Measurements from ENCODE around the gene ADAMTS7.

The ADAMTS7 gene

DNA sequence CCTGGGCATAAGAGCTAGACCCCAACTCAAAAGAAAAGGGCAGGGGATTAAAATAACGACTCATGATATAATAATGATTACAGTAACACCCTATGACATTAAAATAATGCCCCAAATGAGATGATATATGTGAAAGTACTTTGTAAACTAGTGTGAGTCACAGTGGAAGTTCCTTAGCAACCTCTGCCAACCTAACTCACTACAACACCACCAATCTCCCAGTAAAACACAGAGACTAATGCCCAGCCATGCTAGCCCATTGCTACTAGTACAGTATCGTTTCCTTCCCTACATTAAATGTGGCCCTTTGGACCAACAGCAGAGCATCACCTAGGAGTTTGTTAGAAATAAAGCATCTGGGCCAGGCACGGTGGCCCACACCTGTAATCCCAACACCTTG lies 11.2 kb upstream of the ADAMTS7 start:
- no peaks in the 10 kb centered on the region for H3K36me3 ChIP-seq
- peaks cover 38% of the 10 kb centered on the region for H3K27me3 ChIP-seq
- TF ChIP-seq, protein P1, sequence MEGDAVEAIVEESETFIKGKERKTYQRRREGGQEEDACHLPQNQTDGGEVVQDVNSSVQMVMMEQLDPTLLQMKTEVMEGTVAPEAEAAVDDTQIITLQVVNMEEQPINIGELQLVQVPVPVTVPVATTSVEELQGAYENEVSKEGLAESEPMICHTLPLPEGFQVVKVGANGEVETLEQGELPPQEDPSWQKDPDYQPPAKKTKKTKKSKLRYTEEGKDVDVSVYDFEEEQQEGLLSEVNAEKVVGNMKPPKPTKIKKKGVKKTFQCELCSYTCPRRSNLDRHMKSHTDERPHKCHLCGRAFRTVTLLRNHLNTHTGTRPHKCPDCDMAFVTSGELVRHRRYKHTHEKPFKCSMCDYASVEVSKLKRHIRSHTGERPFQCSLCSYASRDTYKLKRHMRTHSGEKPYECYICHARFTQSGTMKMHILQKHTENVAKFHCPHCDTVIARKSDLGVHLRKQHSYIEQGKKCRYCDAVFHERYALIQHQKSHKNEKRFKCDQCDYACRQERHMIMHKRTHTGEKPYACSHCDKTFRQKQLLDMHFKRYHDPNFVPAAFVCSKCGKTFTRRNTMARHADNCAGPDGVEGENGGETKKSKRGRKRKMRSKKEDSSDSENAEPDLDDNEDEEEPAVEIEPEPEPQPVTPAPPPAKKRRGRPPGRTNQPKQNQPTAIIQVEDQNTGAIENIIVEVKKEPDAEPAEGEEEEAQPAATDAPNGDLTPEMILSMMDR (IDR thresholded peaks at IDR 0.05), result no peak
- H3K4me3 ChIP-seq (ENCODE audit: low read depth in 1 of 2, low read length in 1 of 2), result no peak overlapping the region
- no peak overlapping the region for H3K27ac ChIP-seq
- no peaks in the 10 kb centered on the region for H3K9me3 ChIP-seq
- H3K4me1 ChIP-seq (ENCODE audit: control insufficient read depth in 1 of 2, insufficient read depth in 1 of 2, low read depth in 1 of 2, low read length in 1 of 2), result no peaks in the 10 kb centered on the region

DNA sequence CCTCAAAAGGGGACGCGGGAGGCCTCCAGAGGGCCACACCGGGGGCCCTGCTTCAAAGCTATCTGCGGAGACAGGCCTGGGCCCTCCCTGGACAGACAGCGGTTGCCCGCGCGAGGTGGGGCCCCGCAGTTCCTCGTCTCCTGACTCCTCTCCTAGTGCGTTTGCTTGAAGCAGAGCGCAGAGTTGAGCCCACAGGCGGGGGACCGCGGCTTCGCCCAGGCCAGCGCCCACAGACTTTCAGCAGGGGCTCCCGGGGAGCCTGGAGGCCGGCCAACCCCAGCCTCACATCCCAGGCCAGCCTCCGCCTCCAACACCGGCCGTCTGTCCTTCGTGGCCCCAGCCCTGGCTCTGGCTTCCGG lies 540 bp upstream of the ADAMTS7 start:
- Histone ChIP-seq H3K4me3 (ENCODE audit: low read depth in 1 of 2, low read length in 1 of 2) (peak overlapping the region in 1 of 2 experiments; percentile 66), H3K27ac (no peak overlapping the region), H3K36me3 (no peaks in the 10 kb centered on the region), H3K4me1 (ENCODE audit: control insufficient read depth in 1 of 2, insufficient read depth in 1 of 2, low read depth in 1 of 2, low read length in 1 of 2) (peaks cover 17 to 18% of the 10 kb centered on the region in 2 experiments), H3K9me3 (no peaks in the 10 kb centered on the region), H3K27me3 (peaks cover 99% of the 10 kb centered on the region)
- TF ChIP-seq, protein P1 (IDR thresholded peaks at IDR 0.05), result no peak

DNA sequence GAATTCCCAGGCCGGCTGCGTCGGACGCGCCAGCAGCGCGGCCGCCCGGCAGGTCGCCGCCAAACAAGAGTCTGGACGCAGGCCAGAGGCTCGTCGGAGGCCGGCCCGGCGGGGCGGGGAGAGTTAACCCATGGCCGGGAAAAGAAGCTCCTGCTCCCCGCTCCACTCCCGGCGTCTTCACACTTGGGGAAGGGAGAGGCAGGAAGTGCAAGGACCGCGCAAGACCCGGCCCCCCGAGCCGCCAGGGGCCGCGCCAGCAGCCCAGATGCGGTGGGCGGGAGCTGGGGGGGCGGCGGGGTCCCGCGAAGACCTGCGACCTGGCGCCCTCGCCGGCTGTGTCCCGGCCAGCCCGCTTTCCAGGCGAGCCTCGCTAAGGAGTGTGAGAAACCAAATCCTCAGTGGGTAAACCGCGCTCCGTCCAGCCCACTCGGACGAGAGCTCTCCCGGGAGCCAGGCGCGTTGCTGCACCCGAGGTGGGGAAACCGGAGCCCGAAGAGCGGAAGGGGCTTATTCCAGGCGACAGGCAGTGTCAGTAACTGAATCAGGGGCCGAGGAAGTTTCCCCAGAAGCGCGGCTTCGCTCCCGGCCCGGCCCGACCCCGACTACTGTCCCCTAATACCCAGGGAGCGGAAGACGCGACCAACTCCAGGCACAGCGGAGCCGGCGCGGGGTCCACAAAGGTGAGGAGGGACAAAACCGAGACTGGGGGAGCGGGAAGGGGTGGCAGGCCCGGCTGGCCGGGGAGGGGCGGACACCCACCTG lies 721 bp downstream of the ADAMTS7 start:
- Histone ChIP-seq H3K9me3 (no peaks in the 10 kb centered on the region), H3K27ac (no peak overlapping the region), H3K4me3 (ENCODE audit: low read depth in 1 of 2, low read length in 1 of 2) (peak overlapping the region; percentile 54 to 66), H3K27me3 (peaks cover 96% of the 10 kb centered on the region), H3K36me3 (no peaks in the 10 kb centered on the region), H3K4me1 (ENCODE audit: control insufficient read depth in 1 of 2, insufficient read depth in 1 of 2, low read depth in 1 of 2, low read length in 1 of 2) (peaks cover 17 to 18% of the 10 kb centered on the region in 2 experiments)
- TF ChIP-seq, protein P1 (IDR thresholded peaks at IDR 0.05), result no peak

DNA sequence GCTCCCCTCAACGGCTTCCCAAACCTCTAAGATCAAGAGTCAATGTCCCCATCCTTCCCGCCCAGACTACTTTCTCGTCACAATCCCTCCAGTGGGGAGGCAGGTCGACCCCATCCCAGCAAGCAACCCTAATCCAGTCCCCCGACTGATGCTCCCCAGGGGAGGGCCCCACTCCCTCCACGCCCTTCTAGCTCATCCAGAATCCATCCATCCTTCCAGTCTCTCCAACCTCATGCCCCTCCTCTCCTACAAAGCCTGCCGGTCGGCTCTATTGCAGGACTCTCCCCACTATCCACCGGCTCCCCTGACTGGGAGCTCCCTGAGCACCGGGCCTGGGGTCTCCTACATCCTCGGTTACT lies 1.3 kb downstream of the ADAMTS7 start:
- Histone ChIP-seq H3K27ac (no peak overlapping the region), H3K27me3 (peaks cover 95% of the 10 kb centered on the region), H3K36me3 (no peaks in the 10 kb centered on the region), H3K4me1 (ENCODE audit: control insufficient read depth in 1 of 2, insufficient read depth in 1 of 2, low read depth in 1 of 2, low read length in 1 of 2) (peaks cover 17 to 18% of the 10 kb centered on the region in 2 experiments), H3K4me3 (ENCODE audit: low read depth in 1 of 2, low read length in 1 of 2) (no peak overlapping the region), H3K9me3 (no peaks in the 10 kb centered on the region)
- TF ChIP-seq, protein P1 (IDR thresholded peaks at IDR 0.05), result no peak

DNA sequence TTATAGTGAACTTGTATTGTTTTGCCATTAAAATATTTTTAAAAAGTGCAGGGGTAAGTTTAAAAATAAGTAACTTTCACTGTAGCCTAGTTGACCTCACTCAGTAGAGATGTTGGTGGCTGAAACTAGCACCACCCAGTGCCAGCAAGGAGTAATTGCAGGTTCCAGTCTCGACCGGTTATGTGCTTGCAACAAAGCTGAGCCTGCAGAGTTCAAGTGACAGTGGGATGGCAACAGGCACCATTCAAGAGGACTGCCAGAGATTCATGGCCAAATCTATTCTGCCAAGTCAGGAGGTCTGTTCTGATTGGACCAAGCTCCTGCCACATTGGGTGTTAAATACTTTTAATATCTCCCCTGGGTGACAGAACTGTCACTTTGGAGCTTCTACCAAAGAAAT lies 2.7 kb downstream of the ADAMTS7 start:
- Histone ChIP-seq H3K9me3 (no peaks in the 10 kb centered on the region), H3K4me3 (ENCODE audit: low read depth in 1 of 2, low read length in 1 of 2) (no peak overlapping the region), H3K27ac (no peak overlapping the region), H3K4me1 (ENCODE audit: control insufficient read depth in 1 of 2, insufficient read depth in 1 of 2, low read depth in 1 of 2, low read length in 1 of 2) (peaks cover 17 to 18% of the 10 kb centered on the region in 2 experiments), H3K27me3 (peaks cover 89% of the 10 kb centered on the region), H3K36me3 (no peaks in the 10 kb centered on the region)
- TF ChIP-seq, protein P1 (IDR thresholded peaks at IDR 0.05), result peak; percentile 47
